GM19035 (cell line): Measurements from ENCODE around the gene INTS1.

Experiments used
- ATAC-seq: cut with Tn5 transposase; IDR thresholded peaks from one replicate; pipeline ENCODE4 v1.9.1; 2021; ENCODE audit not compliant: unreplicated experiment

Gene INTS1

DNA sequence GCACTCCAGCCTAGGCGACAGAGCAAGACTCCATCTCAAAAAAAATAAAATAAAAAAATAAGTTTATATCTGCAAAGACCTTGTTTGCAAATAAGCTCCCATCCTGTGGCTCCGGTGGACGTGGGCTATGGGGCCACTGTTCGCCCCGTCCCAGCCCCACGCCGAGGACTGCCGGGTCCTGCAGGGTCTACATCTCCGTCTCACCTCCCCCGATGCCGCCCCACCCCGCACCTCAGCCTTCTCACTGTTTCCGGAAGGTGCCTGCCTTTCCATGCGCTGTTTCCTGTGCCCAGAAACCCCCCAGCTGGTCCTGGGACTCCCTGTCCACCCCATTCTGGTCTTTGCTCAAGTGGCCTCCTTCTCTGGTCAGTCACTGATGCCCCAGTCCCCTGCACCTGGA is 5.0 kb upstream of the INTS1 start:
- no peak for ATAC-seq

DNA sequence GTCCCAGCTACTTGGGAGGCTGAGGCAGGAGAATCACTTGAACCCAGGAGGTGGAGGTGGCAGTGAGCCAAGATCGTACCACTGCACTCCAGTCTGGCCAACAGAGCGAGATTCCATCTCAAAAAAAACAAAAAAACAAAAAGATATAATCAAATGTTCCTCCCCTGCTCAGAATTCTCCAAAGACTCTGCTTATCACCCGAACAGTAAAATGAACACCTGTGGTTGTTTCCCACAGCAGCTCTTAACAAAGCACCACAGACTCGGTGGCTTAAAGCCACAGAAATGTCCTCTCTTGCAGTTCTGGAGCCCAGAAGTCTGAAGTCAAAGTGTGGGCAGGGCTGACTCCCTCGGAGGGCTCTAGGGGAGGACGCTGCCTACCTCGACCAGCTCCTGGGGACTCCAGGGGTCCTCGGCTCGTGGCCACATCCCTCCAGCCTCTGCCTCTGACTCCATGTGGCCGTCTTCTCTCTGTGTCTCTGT is 4.1 kb upstream of the INTS1 start:
- no peak for ATAC-seq

DNA sequence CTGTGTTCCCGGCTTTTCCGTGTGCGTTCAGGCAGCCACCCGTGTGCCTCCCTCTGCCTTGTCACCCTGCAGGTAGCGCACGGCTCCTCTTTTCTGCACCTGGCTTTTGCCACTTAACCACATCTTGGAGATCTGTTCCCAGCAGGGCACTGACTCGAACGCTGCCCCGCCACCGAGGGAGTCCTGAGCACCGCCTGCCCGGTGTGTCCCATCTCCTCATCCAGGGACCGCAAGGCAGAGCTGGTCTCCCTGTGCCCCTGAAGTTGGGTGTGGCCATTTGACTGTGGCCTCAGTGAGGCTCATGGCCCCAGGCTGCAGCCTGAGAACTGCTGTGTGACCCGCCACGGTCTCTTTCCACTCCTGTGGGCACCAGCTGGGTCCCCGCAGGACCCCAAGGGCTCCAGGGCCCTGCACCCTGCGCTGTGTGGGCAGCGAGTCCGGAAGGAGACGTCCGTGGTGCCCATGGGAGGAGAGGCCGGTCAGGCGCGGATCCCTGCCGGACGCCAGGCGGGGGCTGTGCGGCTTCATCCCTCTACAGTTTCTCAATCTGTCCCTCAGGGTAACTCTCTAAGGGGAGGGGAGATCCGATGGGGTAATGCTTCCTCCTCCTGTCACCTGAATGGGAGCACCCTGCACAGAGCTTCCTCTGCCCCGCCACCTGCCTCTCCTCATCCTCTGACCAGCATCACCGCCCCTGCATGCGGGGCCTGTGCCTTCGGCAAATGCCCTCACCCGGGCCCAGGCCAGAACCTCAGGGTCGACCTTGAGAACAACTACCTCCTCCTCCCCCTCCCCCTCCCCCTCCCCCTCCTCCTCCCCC is 1.8 kb upstream of the INTS1 start:
- ATAC-seq, result no peak

DNA sequence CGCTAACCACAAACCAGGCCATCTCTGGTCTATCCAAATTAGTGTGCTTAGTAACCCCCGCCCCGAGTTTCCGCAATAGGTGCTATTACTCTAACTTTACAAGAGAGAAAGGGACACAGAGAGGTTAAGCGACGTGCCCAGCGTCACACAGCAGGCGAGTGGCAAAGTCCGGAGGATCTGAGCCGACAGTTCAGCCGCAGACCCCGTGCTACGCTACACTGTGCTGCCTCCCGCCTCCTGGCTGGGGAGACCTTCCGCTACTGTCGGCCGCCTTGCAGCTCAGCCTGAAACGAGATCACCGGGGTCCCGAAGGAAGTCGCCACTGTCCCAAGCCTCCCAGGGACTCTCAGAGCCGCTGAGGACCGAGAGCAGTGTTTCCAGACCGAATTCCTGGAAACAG is 799 bp downstream of the INTS1 start:
- ATAC-seq, result no peak

DNA sequence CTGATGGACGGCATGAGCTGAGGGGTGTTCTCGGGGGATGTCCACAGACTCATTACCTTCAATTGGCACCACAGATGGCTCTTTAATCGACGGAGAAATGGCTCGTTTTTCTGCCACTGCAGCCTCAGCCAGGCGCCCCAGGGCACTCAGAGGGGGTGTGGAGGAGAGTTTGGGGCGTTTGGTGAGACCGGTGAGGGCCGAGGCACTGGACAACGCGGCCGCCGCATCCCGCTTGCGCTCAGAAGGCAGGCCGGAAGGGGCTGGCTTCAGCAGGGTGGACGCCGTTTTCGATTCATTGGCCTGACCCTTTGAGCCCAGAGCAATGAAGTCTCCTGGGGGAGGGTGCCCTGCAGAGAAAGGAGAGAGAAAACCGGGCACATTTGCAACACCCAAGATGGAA is 1.3 kb downstream of the INTS1 start:
- no peak for ATAC-seq

DNA sequence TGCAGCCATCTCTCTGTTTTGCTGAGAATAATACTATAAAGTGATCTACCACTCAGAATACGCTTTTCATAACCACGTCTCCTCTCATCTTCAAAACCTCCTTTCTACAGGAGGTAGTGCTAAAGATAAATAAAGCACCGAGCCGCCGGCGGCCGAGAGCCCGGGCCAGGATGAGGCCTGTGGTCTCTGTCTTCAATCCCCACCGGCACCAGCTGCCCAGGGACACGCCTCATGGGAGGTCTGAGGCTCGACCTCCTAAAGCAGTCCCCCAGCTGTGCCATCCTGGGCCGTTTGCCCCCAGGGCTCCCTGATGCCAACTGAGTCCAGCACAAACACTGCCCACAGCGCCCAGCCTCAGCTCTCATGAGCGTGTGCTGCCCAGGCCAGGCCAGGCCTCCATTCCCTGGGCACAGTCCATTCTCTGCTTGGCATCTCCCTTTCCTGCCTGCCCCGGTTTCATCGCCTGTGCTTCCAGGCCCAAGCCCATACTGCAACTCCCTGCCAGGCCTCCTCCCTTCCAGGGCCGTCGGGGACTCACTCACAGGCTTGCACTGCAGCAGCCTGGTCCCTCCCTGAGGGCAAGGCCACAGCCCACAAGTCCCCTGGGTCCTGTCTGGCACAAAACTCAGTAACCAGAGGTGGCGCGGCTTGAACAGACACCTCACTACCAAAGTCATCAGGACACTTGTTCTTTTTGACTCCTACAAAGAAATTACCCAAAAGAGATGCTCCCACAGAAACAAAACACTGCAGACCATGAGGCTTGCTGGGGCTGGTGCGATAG is 2.5 kb downstream of the INTS1 start:
- ATAC-seq, result no peak

DNA sequence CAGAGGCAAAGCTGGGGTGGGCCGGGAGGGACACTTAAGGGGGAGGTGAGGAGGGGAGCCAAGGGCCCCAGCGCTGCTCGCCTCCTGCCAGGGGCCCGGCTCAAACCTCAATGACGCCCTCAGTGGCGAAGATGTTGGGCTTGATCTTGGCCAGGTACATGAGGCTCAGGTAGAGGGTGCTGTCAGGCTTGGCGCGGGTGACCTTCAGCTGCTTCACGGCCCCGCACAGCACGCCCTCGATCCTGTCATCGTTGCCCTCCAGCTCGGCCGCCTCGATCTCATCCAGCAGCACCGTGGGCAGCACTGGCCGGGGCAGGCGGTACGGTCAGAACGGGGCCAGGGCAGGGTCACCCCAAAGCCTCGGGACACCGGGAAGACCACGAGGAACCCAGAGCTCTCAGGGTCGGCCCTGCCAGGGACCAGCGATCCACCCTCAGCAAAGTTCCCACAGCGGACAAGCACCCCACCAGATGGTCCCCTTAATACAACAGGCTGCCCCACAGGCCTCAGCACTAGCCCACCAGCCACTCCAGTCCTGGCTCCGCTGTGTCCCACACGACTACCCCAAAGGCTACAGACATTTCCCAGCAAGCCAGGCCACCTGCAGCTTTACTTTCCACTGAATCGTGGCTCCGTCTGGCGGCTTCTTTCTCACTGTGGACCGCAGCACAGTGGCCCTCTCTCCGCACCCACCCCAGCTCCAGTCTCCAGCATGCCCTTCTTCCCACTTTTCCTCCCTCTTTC is 4.0 kb downstream of the INTS1 start:
- no peak for ATAC-seq

DNA sequence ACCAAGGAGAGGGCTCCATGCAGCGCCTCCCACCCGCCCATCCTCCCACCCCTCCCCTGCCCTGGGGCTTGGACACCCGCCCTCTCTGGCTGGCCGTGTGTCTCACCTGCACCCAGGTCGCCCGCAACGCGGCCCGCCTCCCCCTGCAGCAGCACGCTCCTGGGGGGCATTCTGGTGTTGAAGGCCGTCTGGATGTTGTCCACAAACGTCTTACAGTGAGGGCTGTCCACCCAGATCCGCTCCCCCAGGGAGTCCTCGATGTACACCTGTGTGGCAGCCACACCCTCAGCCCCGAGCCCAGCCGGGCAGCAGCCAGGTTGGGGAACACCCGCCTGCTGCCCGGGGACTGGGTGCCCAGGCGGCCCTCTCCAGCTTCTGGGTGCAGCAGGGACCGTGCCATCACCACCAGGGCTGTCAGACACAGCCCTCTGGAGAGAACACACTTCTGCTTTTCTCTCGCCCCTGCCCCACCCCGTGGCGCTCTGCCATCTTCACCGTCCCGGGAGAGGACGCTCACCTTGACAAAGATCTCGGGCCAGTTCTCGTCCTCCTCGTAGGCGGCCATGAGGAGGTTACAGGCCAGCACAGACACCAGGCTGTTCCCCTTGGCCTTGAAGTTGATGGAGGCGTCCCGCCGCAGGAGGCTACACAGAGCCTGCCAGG is 4.7 kb downstream of the INTS1 start:
- ATAC-seq, result no peak

DNA sequence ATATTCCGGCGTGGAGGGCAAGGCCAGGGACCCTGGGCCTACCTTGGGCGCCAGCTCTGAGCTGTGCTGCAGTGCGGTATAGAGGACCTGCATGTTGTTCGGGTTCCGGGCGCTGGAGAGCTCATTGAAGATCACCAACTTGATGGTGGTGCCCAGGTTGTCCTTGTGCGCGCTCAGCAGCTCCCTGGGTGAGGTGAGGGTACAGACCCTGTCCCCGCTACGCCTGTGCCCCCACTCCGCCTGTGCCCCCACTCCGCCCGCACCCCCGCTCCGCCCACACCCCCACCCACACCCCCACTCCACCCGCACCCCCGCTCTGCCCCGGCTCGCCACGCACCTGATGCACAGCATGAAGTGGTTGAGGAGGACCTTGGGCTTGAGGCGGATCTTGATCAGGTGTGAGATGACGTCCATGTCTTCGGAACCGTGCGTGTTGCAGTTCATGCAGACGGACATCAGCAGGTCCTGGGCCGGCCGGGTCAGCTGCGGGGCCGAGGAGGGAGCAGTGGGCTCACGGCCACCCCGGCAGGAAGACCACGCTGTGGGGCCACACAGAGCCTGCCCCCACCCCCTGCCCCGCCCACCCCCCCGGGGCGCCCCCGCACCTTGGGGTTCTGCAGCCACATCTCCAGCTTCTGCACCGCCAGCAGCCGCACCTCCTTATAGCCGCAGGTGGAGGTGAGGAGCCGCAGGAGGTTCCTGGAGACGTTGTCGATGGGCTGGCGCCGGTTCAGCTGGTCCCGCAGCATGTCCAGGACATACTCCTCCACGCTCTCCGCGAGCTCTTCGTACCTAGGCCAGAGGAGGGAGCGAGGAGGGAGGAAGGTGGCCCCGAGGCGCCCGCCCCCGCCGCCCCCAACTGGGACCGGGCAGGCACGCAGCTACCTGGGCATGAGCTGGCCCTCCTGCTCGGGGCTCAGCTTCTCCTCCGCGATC is 5.6 kb downstream of the INTS1 start:
- ATAC-seq, result no peak

DNA sequence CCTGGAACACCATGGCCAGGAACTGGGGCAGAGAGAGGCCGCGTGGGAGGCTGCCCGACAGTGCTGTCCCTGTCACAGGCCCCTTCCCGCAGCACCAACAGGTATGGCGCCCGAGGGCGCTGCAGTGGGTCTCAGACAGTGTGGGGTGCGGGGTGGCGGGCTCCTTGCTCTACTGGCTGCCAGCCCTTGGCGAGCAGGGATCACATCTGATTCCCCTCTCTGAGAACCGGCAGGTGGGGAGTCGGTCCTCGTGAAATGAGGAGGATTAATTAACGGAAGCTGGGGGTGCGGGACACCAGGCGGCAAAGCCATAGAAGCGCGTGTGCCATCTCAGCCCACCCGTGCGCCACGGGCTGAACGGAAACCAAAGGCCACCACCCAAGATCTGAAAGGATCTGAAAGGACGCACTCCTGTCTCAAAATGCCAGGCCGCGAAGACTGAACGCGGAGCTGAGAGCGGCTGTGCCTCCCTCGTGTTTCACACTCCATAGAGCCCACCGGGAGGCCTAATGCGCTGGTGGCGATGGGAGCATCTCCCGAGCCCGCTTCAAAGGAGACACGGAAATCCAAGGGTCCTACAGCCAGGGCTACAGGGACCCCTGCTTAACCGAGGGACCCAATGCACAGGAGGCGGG is 6.8 kb downstream of the INTS1 start:
- no peak for ATAC-seq

DNA sequence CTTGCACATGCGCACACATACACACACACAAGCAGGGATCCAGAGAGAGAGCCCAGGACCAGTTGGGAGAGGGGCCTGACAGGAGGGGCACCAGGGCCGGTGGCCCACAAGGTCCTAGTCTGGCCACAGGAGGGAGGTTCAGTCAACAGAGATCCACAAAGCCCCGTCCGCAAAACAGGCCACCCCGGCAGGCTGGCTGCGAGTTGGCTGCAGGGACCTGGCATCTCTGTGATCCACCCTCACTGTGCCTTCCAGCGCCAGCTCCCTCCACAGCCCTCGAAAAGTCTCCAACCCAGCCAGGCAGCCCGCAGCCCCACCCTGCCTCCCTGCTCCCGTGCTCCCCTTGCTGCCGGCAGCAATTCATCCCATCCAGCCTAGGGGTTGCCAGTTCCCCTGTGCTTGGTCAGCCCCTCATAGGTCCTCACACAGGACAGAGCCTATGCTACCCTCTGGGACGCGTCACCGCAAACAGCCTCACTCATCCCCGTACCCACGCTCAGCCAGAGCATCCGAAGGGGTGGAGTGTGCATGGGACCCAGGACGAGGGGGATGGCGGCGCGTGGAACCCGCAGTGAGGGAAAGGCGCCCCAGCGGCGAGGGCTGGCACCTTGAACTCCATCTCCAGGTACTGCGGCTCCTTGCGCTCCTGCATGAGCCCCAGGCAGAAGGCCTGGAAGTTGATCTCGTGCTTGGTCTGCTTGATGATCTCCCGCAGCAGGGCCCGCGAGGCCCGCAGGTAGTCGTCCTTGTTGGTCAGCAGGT is 7.5 kb downstream of the INTS1 start:
- ATAC-seq, result no peak

DNA sequence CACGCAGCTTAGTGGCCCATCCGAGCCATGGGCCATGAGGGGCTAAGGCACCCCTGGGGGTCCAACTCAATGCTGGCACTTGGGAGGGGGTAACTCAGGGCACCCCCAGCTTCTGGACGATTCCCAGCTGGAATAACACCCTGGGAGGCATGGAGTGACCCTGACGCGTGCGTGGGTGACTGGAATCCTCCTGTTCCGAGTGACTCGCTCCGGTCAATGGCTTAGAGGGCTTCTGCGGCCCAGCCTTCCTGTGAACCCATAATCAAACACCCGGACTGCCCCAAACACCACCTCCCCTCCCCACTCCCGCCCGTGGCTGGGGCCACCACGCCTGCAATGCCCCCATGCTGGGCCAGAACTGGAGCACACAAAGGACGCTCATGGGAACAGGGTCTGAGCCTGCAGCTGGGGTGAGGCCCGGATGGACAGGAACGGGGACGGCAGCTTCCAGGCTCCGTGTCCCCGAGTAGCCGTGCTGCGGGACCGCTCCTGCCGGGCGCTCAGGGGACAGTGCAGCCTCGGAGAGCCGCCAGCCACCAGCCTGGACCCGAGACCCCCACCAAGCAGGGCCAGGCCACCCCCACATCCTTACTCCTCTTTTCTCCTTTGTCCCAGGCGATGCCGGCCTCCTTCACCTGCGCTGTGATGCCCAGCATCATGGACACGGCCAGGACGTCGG is 8.5 kb downstream of the INTS1 start:
- no peak for ATAC-seq

DNA sequence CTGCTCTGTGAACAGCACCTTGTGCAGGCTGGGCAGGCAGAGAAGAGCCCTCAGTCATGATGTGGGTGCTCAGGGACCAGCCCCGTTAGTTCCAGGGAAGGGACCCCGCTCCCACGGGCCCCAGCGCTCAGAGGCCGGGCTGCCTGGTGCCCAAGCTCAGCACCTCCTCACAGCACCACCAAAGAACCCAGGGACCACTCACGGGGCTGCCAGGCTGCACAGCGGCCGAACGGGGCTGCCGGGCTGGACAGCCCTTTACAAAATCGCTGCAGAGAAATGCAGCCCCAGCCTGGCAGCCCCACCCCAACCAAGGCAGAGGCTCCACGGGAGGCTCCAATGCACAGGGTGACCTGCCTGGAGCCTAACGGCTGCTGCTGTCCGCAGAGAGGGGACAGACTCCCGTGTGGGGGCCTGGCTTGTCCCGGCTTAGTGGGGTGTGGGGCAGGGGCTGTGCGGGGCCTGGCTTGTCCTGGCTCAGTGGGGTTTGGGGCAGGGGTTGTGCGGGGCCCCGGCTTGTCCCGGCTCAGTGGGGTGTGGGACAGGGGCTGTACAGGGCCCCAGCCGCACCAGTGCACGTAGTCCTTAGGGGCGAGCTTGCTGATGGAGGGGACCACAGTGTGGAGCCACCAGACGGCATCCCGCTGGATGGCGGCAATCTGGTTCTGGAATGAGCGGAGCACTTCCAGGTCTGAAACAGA is 9.2 kb downstream of the INTS1 start:
- no peak for ATAC-seq

DNA sequence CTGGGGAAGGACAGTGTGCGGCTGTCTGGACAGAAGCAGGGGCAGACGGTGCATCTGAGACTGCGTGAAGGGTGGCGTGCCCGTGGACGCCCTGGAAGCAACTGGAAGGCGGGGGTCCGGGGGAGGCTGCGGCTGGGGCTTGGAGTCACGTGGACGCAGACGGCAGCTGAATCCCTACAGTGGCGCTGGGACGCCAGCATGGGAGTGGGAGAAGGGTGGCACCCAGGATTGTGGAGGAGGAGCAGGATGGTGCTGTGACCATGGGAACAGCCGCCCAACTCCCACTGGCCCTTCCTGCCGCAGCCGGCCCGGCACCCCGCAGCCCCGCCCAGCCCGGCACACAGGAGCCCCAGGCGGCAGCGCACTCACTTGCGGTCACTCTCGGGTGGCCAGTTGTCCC is 9.7 kb downstream of the INTS1 start:
- no peak for ATAC-seq

DNA sequence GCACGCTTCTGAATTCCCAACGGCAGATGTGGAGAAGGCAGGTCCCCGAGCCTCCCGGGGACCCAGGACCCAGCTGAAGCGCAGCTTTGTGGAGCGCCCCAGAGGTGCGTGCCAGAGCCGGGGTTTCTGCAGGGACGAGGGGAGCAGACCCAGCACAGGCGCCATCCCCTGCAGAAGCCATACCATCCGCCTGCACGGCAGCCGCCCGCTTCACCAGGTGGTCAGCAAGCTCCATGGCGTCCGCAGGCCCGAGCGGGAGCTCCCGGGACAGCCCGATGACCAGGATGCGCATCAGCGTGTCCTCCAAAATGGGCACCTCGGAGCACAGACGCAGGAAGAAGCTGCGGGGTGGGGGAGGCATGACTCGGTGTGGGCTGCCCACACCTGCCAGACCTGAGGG is 10.6 kb downstream of the INTS1 start:
- ATAC-seq, result no peak

DNA sequence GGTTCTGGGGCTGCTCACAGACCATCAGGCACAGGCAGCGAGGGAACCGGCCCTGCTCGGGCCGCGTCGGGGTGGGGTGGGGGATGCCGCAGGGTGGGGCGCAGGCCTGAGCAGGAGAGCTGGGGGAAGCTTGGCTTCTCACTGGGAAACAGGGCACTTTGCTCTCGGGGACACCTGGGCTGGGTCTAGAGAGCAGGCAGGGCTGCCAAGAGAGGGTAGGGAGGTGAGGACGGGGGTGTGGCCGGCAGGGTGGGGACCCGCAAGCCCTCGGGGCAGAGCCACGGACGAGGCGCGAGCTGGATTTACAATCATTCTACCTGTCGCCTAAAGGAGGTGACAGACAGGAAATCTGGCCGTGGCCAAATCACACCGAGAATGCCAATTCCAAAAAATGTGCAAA is 11.1 kb downstream of the INTS1 start:
- no peak for ATAC-seq

DNA sequence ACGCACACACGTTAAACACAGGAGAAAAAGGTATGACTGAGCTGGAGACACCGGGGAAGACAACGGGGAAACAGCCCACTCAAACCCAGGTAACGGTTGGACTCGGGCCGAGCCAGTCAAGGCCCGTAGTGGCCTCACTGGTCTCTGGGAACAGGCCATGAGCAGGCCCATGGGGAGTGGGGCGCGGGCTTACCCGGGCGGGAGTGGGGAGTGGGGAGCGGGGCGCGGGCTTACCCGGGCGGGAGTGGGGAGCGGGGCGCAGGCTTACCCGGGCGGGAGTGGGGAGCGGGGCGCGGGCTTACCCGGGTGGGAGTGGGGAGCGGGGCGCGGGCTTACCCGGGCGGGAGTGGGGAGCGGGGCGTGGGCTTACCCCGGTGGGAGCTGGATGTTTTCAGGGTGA is 11.5 kb downstream of the INTS1 start:
- ATAC-seq, result no peak

DNA sequence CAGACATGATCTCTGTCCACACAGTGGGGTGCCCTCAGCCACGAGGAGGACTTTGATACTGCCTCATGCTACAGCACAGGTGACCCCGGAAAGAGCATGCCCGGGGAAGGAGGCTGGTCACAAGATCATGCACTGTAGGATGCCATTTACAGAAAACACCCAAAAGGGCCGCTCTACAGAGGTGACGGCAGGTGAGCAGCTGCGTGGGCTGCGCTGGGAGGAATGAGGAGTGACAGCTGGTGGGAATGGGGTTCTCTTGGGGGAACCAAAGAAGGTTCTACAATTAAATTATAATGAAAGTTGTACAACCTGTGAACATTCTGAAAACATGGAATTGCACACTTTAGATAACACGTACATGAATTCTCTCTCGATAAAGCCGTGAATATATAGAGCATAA is 12.0 kb downstream of the INTS1 start:
- ATAC-seq, result no peak
